ENCODE data around the gene WNT2B.

The WNT2B gene

DNA sequence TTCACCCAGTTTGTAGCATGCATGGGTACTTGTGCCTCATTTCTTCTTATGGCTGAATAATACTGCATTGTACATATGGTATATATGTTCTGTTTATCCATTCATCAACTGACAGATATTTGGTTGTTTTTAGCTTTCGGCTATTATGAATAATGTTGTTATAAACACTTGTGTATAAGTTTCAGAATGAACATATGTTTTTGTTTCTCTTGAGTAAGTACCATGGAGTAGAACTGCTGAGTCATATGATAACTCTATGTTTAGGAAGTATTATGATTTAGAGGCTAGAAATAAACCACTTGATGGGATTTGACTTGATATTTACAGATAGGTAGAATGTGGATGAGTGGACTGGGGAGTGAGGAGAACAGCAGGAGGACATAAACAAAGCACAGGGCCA lies 48.6 kb downstream of the WNT2B start:
- no peaks in the 10 kb centered on the region for H3K9me3 ChIP-seq (replicated peaks in 1 of 11)
- H3K4me2 ChIP-seq: no peak overlapping the region
- H3K4me1 ChIP-seq: peaks cover 0 to 6% (median 0%) of the 10 kb centered on the region in 10 experiments; a peak in 2 of 20 replicates
- H3K4me3 ChIP-seq: no peak overlapping the region
- no peak overlapping the region for H3K27ac ChIP-seq
- no peak overlapping the region for H3K9ac ChIP-seq
- no peak for TF ChIP-seq Cebpa-rat (IDR thresholded peaks at IDR 0.05)
- H3K36me3 ChIP-seq: peaks cover 0 to 27% (median 0%) of the 10 kb centered on the region in 11 experiments; a peak in 7 of 22 replicates
- no peaks in the 10 kb centered on the region for H4K20me1 ChIP-seq
- no peaks in the 10 kb centered on the region for H3K27me3 ChIP-seq

DNA sequence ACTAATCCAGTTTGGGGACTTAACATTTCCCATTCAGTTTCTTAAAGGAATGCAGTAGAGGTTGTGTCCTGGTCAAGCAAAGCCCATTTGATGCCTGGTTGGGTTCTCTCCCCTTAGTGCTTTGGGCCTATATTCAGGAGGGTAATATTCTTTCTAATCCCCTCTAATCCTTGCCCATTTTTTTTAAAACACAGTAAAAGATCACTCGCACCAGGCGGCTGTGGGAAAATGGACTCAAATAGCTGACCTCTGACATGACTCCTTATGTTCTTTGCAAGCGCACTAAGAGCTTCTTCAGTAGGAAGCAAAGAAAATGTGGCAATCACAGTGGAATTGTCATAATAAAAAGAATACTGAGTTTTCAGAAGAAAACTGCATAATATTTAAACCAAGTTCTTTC lies 49.9 kb downstream of the WNT2B start:
- TF ChIP-seq Cebpa-rat (IDR thresholded peaks at IDR 0.05): no peak
- H3K4me3 ChIP-seq: no peak overlapping the region
- H3K27ac ChIP-seq: no peak overlapping the region

DNA sequence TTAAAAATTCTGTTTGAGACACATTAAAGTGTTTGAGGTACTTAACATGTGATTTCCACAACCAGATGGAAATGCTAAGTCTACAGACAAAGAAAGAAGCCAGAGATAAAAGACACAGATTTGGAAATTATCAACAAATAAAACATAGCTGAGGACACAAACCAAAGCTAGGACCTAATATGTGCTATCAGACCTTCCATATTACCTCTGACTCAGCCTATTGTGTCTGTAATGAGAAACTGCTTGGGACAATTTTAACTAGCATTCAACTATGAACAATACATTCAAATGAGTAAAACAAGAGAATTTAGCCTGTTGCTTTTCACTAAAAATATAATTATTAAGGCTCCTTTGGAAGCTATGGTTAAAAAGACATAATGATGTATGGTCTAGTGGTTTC lies 54.6 kb downstream of the WNT2B start:
- H3K27me3 ChIP-seq: no peaks in the 10 kb centered on the region
- H3K4me2 ChIP-seq: no peak overlapping the region
- no peaks in the 10 kb centered on the region for H3K9me3 ChIP-seq (replicated peaks in 1 of 11)
- H3K4me3 ChIP-seq: no peak overlapping the region
- H3K9ac ChIP-seq: no peak overlapping the region
- H3K36me3 ChIP-seq: peaks cover 0 to 22% (median 0%) of the 10 kb centered on the region in 11 experiments; a peak in 7 of 22 replicates
- no peak overlapping the region for H3K27ac ChIP-seq
- no peak for TF ChIP-seq Cebpa-rat (IDR thresholded peaks at IDR 0.05)
- H3K4me1 ChIP-seq: no peaks in the 10 kb centered on the region
- no peaks in the 10 kb centered on the region for H4K20me1 ChIP-seq

More for the DNA sequence above, 49.9 kb downstream of the WNT2B start:
- Histone ChIP-seq H3K9ac (no peak overlapping the region), H3K4me1 (peaks cover 0 to 6% (median 0%) of the 10 kb centered on the region in 10 experiments; a peak in 2 of 20 replicates), H4K20me1 (no peaks in the 10 kb centered on the region), H3K4me2 (no peak overlapping the region), H3K27me3 (no peaks in the 10 kb centered on the region), H3K9me3 (replicated peaks in 1 of 11) (no peaks in the 10 kb centered on the region), H3K36me3 (peaks cover 0 to 19% (median 0%) of the 10 kb centered on the region in 11 experiments; a peak in 7 of 22 replicates)

DNA sequence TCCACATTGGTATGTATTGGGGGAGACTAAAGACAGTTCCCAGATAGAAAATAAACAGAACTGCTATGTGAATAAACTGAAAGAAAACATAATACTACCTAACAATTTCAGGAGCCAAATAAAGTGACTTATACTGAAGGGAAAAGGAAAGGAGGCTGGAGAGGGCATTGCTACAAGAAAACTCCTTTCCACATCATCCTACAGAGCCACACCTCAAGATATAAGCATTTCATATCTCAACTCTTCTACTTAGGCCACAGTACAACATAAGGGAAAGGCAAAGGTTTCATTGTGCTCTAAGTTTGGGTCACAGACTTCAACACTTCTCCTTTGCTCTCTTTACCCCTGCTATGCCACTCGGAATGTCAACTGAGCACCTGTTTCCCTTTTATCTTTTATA lies 55.3 kb downstream of the WNT2B start:
- no peak for TF ChIP-seq Cebpa-rat (IDR thresholded peaks at IDR 0.05)
- no peak overlapping the region for H3K9ac ChIP-seq
- no peak overlapping the region for H3K4me3 ChIP-seq
- H3K4me2 ChIP-seq: no peak overlapping the region
- H3K9me3 ChIP-seq (replicated peaks in 1 of 11): no peaks in the 10 kb centered on the region
- H3K36me3 ChIP-seq: peaks cover 0 to 25% (median 0%) of the 10 kb centered on the region in 11 experiments; a peak in 9 of 22 replicates
- no peak overlapping the region for H3K27ac ChIP-seq
- no peaks in the 10 kb centered on the region for H3K4me1 ChIP-seq
- no peaks in the 10 kb centered on the region for H3K27me3 ChIP-seq
- no peaks in the 10 kb centered on the region for H4K20me1 ChIP-seq

DNA sequence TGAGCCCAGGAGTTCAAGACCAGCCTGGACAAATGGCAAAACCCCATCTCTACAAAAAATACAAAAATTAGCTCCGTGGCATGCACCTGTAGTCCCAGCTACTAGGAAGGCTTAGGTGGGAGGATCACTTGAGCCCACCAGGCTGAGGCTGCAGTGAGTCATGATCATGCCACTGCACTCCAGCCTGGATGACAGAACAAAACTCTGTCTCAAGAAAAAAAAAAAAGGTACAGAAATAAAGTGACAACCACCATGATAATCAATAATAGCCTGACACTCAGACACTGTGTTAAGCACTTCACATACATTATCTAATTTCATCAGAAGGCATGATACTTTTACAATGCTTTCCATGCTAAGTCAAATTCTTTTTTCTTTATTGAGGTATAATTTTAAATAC lies 57.0 kb downstream of the WNT2B start:
- no peak overlapping the region for H3K4me3 ChIP-seq
- H3K9ac ChIP-seq: no peak overlapping the region
- TF ChIP-seq Cebpa-rat (IDR thresholded peaks at IDR 0.05): no peak
- H3K4me1 ChIP-seq: no peaks in the 10 kb centered on the region
- H3K27me3 ChIP-seq: no peaks in the 10 kb centered on the region
- no peaks in the 10 kb centered on the region for H4K20me1 ChIP-seq
- H3K36me3 ChIP-seq: peaks cover 0 to 39% (median 3%) of the 10 kb centered on the region in 11 experiments; a peak in 9 of 22 replicates
- no peaks in the 10 kb centered on the region for H3K9me3 ChIP-seq (replicated peaks in 1 of 11)
- H3K27ac ChIP-seq: no peak overlapping the region
- no peak overlapping the region for H3K4me2 ChIP-seq

DNA sequence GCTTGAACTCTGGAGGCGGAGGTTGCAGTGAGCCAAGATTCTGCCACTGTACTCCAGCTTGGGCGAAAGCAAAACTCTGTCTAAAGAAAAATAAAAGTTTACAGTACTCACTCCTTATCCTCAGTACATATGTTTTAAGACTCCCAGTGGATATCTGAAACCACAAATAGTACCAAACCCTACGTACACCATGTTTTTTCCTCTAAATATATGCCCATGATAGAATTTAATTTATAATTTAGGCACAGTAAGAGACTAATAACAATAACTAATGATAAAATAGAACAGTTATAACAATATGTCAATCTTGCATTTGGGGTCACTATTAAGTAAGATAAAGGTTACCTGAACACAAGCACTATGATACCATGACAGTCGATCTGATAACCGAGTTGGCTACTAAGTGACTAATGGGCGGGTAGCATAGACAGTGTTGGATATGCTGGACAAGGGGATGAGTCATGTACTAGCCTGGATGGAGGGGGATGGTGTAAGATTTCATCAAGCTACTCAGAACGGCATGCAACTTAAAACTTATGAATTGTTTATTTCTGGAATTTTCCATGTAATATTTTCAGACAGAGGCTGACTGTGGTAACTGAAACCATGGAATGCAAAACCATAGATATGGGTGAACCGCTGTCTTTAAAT lies 66.5 kb downstream of the WNT2B start:
- peaks cover 33 to 90% (median 64%) of the 10 kb centered on the region in 11 experiments; a peak in 21 of 22 replicates for H3K36me3 ChIP-seq
- no peak overlapping the region for H3K4me2 ChIP-seq
- H3K27ac ChIP-seq: no peak overlapping the region

DNA sequence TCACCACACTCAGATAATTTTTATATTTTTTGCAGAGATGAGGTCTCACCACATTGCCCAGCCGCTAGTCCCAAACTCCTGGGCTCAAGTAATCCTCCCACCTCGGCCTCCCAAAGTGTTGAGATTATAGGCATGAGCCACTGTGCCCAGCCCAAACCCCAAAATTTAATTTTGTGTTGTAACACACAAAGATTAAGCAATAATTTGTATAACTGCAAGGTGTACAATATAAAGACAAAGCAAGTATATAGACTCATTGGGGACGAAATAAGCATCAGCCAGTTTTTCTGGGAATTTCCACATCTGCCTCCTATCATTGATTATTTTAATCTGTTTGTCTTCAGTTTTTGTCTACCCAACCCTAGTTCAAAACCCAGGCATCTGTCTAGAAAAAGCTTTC lies 67.5 kb downstream of the WNT2B start:
- Histone ChIP-seq H3K4me2 (no peak overlapping the region), H3K36me3 (peaks cover 33 to 92% (median 64%) of the 10 kb centered on the region in 11 experiments; a peak in 21 of 22 replicates), H4K20me1 (no peaks in the 10 kb centered on the region), H3K4me1 (no peaks in the 10 kb centered on the region), H3K27me3 (no peaks in the 10 kb centered on the region), H3K9me3 (replicated peaks in 1 of 11) (peaks cover 0 to 7% (median 0%) of the 10 kb centered on the region in 11 experiments; a peak in 3 of 22 replicates), H3K27ac (no peak overlapping the region), H3K9ac (no peak overlapping the region), H3K4me3 (no peak overlapping the region)
- no peak for TF ChIP-seq Cebpa-rat (IDR thresholded peaks at IDR 0.05)

More for the DNA sequence above, 66.5 kb downstream of the WNT2B start:
- Histone ChIP-seq H3K4me1 (no peaks in the 10 kb centered on the region), H3K27me3 (no peaks in the 10 kb centered on the region), H4K20me1 (no peaks in the 10 kb centered on the region), H3K9me3 (replicated peaks in 1 of 11) (peaks cover 0 to 7% (median 0%) of the 10 kb centered on the region in 11 experiments; a peak in 3 of 22 replicates), H3K4me3 (no peak overlapping the region), H3K9ac (no peak overlapping the region)
- TF ChIP-seq Cebpa-rat (IDR thresholded peaks at IDR 0.05): no peak

Measured in BLaER1 treated with 17β-estradiol and CSF1 and Interleukin-3, amounts not matched to agents 10 nM and 100 nM (cell line).